Common myeloid progenitor, CD34-positive (primary cell): ENCODE data around the gene USP17L29. TPM values are rescaled to one million over a fixed set of nuclear protein-coding genes. Genes with fewer than 3 reads are reported as not detected.
"Not testable (repeated sequence)": the region's sequence is repeated elsewhere in the genome, so short reads cannot be mapped to it uniquely, and the experiment has no call there.

Experiments used
- CTCF ChIA-PET: fragments of 350-600 bp; sonication (Branson Sonifier 250); formaldehyde crosslinking; loops from one replicate; lab custom pipeline; 2021; ENCODE audit warnings: antibody characterized with exemption; lab: Charles Lee
- POLR2A ChIA-PET: fragments of 350-600 bp; sonication (Branson Sonifier 250); formaldehyde crosslinking; loops from one replicate; lab custom pipeline; 2021; ENCODE audit warnings: antibody characterized with exemption; lab: Charles Lee
- DNase-seq, 3 donors: peaks; one replicate each; pipeline versions ENCODE4 v3.0.0 to v3.0.0-alpha.2; 2013
- H3K27ac ChIP-seq, 2 experiments: 1 replicate in 1 of 2; 2 replicates in 1 of 2; pipeline ENCODE4 v1.7.0; 2013; ENCODE audit warnings: inconsistent platforms in 2 of 2, low read length in 2 of 2, mild to moderate bottlenecking in 2 of 2, low read depth in 1 of 2, moderate library complexity in 1 of 2; ENCODE audit not compliant: severe bottlenecking in 2 of 2, insufficient read depth in 1 of 2, poor library complexity in 1 of 2
- H3K27me3 ChIP-seq, 5 experiments: replicated peaks in 2 of 5; 1 replicate in 3 of 5; 2 replicates in 2 of 5; pipeline versions ENCODE4 v1.6.1 to v1.7.0; 2013; ENCODE audit warnings: low read length in 4 of 5, mild to moderate bottlenecking in 2 of 5, moderate library complexity in 2 of 5, inconsistent platforms in 1 of 5; ENCODE audit not compliant: insufficient read depth in 5 of 5, control insufficient read depth in 4 of 5
- H3K36me3 ChIP-seq, 4 experiments: 1 replicate in 2 of 4; 2 replicates in 2 of 4; pipeline versions ENCODE4 v1.6.1 to v1.7.0; 2013; ENCODE audit warnings: low read length in 3 of 4, control low read depth in 1 of 4, mild to moderate bottlenecking in 1 of 4; ENCODE audit not compliant: control insufficient read depth in 4 of 4, insufficient read depth in 4 of 4
- H3K4me1 ChIP-seq, 4 experiments: 1 replicate in 3 of 4; 2 replicates in 1 of 4; pipeline versions ENCODE4 v1.6.1 to v1.7.1; 2013; ENCODE audit warnings: low read length in 3 of 4, mild to moderate bottlenecking in 3 of 4, control low read depth in 1 of 4, inconsistent platforms in 1 of 4, moderate library complexity in 1 of 4; ENCODE audit not compliant: control insufficient read depth in 4 of 4, insufficient read depth in 4 of 4; ENCODE audit errors: control extremely low read depth in 1 of 4
- H3K4me3 ChIP-seq, 7 experiments: 1 replicate in 4 of 7; 2 replicates in 3 of 7; pipeline versions ENCODE4 v1.5.1 to v1.7.0; 2013; ENCODE audit warnings: mild to moderate bottlenecking in 7 of 7, low read length in 6 of 7, moderate library complexity in 6 of 7, inconsistent platforms in 2 of 7, low read depth in 2 of 7, control low read depth in 1 of 7; ENCODE audit not compliant: insufficient read depth in 4 of 7, control insufficient read depth in 1 of 7; ENCODE audit errors: extremely low read depth in 1 of 7
- H3K9me3 ChIP-seq, 5 experiments: 1 replicate in 4 of 5; 2 replicates in 1 of 5; pipeline versions ENCODE4 v1.6.1 to v1.7.1; 2013; ENCODE audit warnings: low read length in 4 of 5, mild to moderate bottlenecking in 2 of 5, inconsistent platforms in 1 of 5, low read depth in 1 of 5, moderate library complexity in 1 of 5; ENCODE audit not compliant: control insufficient read depth in 4 of 5, insufficient read depth in 2 of 5; ENCODE audit errors: control extremely low read depth in 1 of 5
- WGBS: methylation state at CpG from one replicate; pipeline ENCODE4 v1.1.5; 2013; ENCODE audit not compliant: insufficient coverage; 5-methylcytosine and 5-hydroxymethylcytosine counted together
- polyA plus RNA-seq: library from polyadenylated mRNA; unstranded; fragments of 120-200 nt; gene quantifications from one replicate; pipeline ENCODE4 v1.2.1, GENCODE V29; 2013

The USP17L29 gene, protein sequence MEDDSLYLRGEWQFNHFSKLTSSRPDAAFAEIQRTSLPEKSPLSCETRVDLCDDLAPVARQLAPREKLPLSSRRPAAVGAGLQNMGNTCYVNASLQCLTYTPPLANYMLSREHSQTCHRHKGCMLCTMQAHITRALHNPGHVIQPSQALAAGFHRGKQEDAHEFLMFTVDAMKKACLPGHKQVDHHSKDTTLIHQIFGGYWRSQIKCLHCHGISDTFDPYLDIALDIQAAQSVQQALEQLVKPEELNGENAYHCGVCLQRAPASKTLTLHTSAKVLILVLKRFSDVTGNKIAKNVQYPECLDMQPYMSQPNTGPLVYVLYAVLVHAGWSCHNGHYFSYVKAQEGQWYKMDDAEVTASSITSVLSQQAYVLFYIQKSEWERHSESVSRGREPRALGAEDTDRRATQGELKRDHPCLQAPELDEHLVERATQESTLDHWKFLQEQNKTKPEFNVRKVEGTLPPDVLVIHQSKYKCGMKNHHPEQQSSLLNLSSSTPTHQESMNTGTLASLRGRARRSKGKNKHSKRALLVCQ
- not detected for polyA plus RNA-seq

DNA sequence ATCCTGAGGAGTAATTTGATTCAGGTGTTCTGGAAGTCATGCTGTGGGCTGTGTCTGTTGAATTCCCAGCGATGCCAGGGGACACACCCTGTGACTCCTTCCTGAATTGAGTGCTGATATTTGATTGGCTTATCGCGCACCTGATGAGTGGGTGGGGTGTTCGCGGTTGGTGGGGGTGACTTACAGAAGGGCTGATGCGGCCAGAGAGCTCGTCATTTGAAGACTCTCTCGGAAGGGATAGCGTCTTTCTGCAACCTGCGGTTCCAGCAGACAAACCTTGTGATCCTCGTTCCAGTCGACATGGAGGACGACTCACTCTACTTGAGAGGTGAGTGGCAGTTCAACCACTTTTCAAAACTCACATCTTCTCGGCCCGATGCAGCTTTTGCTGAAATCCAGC is at the start of gene USP17L29:
Gene USP17L29, plus strand, starts transcription at position 301 of the 400 bp plus-strand sequence. Its CDS starts 0 bp downstream, at position 301.
- H3K4me1 ChIP-seq, H3K36me3 ChIP-seq, POLR2A ChIA-PET, CTCF ChIA-PET, H3K4me3 ChIP-seq, H3K27ac ChIP-seq, DNase-seq, H3K9me3 ChIP-seq, H3K27me3 ChIP-seq: not testable (repeated sequence)
- no CpG with 5 or more reads among the region's 15 CpGs for WGBS

- H3K27me3 ChIP-seq, H3K36me3 ChIP-seq, DNase-seq, H3K4me1 ChIP-seq, POLR2A ChIA-PET, H3K27ac ChIP-seq, H3K4me3 ChIP-seq, CTCF ChIA-PET, H3K9me3 ChIP-seq: not testable (repeated sequence)
- no CpG with 5 or more reads among the region's 13 CpGs for WGBS
Measured at GRCh38 chr4:9324191-9324590, 29.2 kb upstream of the USP17L29 start.

DNA sequence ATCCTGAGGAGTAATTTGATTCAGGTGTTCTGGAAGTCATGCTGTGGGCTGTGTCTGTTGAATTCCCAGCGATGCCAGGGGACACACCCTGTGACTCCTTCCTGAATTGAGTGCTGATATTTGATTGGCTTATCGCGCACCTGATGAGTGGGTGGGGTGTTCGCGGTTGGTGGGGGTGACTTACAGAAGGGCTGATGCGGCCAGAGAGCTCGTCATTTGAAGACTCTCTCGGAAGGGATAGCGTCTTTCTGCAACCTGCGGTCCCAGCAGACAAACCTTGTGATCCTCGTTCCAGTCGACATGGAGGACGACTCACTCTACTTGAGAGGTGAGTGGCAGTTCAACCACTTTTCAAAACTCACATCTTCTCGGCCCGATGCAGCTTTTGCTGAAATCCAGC is 28.6 kb upstream of the USP17L29 start, which contains the start of gene USP17L24:
Gene USP17L24, plus strand, starts transcription at position 301 of the 400 bp plus-strand sequence. Its CDS starts 0 bp downstream, at position 301.
- POLR2A ChIA-PET, H3K4me1 ChIP-seq, CTCF ChIA-PET, H3K27me3 ChIP-seq, H3K36me3 ChIP-seq, H3K9me3 ChIP-seq, H3K4me3 ChIP-seq, H3K27ac ChIP-seq, DNase-seq: not testable (repeated sequence)
- no CpG with 5 or more reads among the region's 15 CpGs for WGBS

GRCh38 chr4:9329611-9330010 is 23.8 kb upstream of the USP17L29 start, which contains the start of gene USP17L25:
USP17L25 (plus strand) TSS chr4:9329911; CDS start chr4:9329911, 0 bp downstream.
- H3K4me1 ChIP-seq, H3K27ac ChIP-seq, POLR2A ChIA-PET, H3K9me3 ChIP-seq, H3K36me3 ChIP-seq, H3K4me3 ChIP-seq, H3K27me3 ChIP-seq, CTCF ChIA-PET, DNase-seq: not testable (repeated sequence)
- no CpG with 5 or more reads among the region's 15 CpGs for WGBS

- POLR2A ChIA-PET, H3K4me1 ChIP-seq, H3K36me3 ChIP-seq, H3K27me3 ChIP-seq, DNase-seq, H3K9me3 ChIP-seq, CTCF ChIA-PET, H3K4me3 ChIP-seq, H3K27ac ChIP-seq: not testable (repeated sequence)
- WGBS: no CpG with 5 or more reads among the region's 15 CpGs
Measured at GRCh38 chr4:9334358-9334757, 19.1 kb upstream of the USP17L29 start, which contains the start of gene USP17L26. USP17L26 (plus strand) TSS chr4:9334658; CDS start chr4:9334658, 0 bp downstream.

- H3K27me3 ChIP-seq, DNase-seq, H3K36me3 ChIP-seq, H3K27ac ChIP-seq, CTCF ChIA-PET, H3K4me3 ChIP-seq, H3K9me3 ChIP-seq, H3K4me1 ChIP-seq, POLR2A ChIA-PET: not testable (repeated sequence)
- WGBS: no CpG with 5 or more reads among the region's 15 CpGs
Measured at GRCh38 chr4:9339103-9339502, 14.3 kb upstream of the USP17L29 start, which contains the start of gene USP17L5. USP17L5 (plus strand) TSS chr4:9339403; CDS start chr4:9339403, 0 bp downstream.

DNA sequence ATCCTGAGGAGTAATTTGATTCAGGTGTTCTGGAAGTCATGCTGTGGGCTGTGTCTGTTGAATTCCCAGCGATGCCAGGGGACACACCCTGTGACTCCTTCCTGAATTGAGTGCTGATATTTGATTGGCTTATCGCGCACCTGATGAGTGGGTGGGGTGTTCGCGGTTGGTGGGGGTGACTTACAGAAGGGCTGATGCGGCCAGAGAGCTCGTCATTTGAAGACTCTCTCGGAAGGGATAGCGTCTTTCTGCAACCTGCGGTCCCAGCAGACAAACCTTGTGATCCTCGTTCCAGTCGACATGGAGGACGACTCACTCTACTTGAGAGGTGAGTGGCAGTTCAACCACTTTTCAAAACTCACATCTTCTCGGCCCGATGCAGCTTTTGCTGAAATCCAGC is 9.6 kb upstream of the USP17L29 start, which contains the start of gene USP17L27:
Gene USP17L27, plus strand, starts transcription at position 301 of the 400 bp plus-strand sequence. Its CDS starts 0 bp downstream, at position 301.
- no CpG with 5 or more reads among the region's 15 CpGs for WGBS
- H3K36me3 ChIP-seq, H3K27ac ChIP-seq, H3K4me1 ChIP-seq, H3K4me3 ChIP-seq, DNase-seq, POLR2A ChIA-PET, CTCF ChIA-PET, H3K27me3 ChIP-seq, H3K9me3 ChIP-seq: not testable (repeated sequence)
